H9 (cell line): Measurements from ENCODE around the gene PRR7. TPM values are rescaled to one million over a fixed set of nuclear protein-coding genes. Genes with fewer than 3 reads are reported as not detected.

Experiments
- DNase-seq: peaks from one replicate; pipeline ENCODE4 v3.0.0-alpha.2; 2017
- H2AFZ ChIP-seq: one replicate; pipeline ENCODE4 v1.6.1; 2013; ENCODE audit warnings: mild to moderate bottlenecking, low read length, control low read depth, moderate library complexity
- H2AK5ac ChIP-seq: 2 replicates; pipeline ENCODE4 v1.6.1; 2013; ENCODE audit warnings: low read length, control low read depth, mixed read lengths; ENCODE audit not compliant: insufficient read length
- H2BK120ac ChIP-seq: one replicate; pipeline ENCODE4 v1.6.1; 2013; ENCODE audit warnings: low read depth, mild to moderate bottlenecking, low read length, control low read depth, inconsistent platforms; ENCODE audit not compliant: poor library complexity, severe bottlenecking
- H2BK12ac ChIP-seq: 2 replicates; pipeline ENCODE4 v1.6.1; 2013; ENCODE audit warnings: low read length, control low read depth, mixed read lengths, low read depth; ENCODE audit not compliant: insufficient read length
- H2BK15ac ChIP-seq: 2 replicates; pipeline ENCODE4 v1.6.1; 2013; ENCODE audit warnings: low read depth, low read length, control low read depth
- H2BK20ac ChIP-seq: one replicate; pipeline ENCODE4 v1.6.1; 2013; ENCODE audit warnings: low read depth, mild to moderate bottlenecking, low read length, control low read depth, inconsistent platforms; ENCODE audit not compliant: poor library complexity, severe bottlenecking
- H2BK5ac ChIP-seq: 2 replicates; pipeline ENCODE4 v1.6.1; 2013; ENCODE audit warnings: low read length, control low read depth, mixed read lengths; ENCODE audit not compliant: insufficient read length
- H3K14ac ChIP-seq: 2 replicates; pipeline ENCODE4 v1.6.1; 2013; ENCODE audit warnings: low read length, control low read depth; ENCODE audit not compliant: insufficient read depth
- H3K18ac ChIP-seq: 2 replicates; pipeline ENCODE4 v1.6.1; 2013; ENCODE audit warnings: low read depth, mild to moderate bottlenecking, mixed read lengths, low read length, control low read depth; ENCODE audit not compliant: insufficient read length
- H3K23ac ChIP-seq: 2 replicates; pipeline ENCODE4 v1.6.1; 2013; ENCODE audit warnings: low read length, control low read depth, mixed read lengths, low read depth; ENCODE audit not compliant: insufficient read length
- H3K23me2 ChIP-seq: 2 replicates; pipeline ENCODE4 v1.6.1; 2013; ENCODE audit warnings: low read depth, mild to moderate bottlenecking, mixed read lengths, low read length, control low read depth; ENCODE audit not compliant: insufficient read length, poor library complexity, severe bottlenecking
- H3K27ac ChIP-seq: 2 replicates; pipeline ENCODE4 v1.5.1; 2013; ENCODE audit warnings: low read length, control low read depth, mixed read lengths, low read depth; ENCODE audit not compliant: insufficient read length
- H3K27me3 ChIP-seq: 2 replicates; pipeline ENCODE4 v1.6.1; 2013; ENCODE audit warnings: low read length, control low read depth, inconsistent platforms; ENCODE audit not compliant: insufficient read depth
- H3K4ac ChIP-seq: 2 replicates; pipeline ENCODE4 v1.6.1; 2013; ENCODE audit warnings: low read depth, mild to moderate bottlenecking, control low read depth, inconsistent platforms, low read length, moderate library complexity
- H3K4me1 ChIP-seq: 2 replicates; pipeline ENCODE4 v1.6.1; 2013; ENCODE audit warnings: low read length, control low read depth, inconsistent platforms; ENCODE audit not compliant: insufficient read depth
- H3K4me2 ChIP-seq: 2 replicates; pipeline ENCODE4 v1.6.1; 2013; ENCODE audit warnings: low read length, control low read depth, mixed read lengths; ENCODE audit not compliant: insufficient read length, insufficient read depth
- H3K56ac ChIP-seq: 2 replicates; pipeline ENCODE4 v1.6.1; 2013; ENCODE audit warnings: low read depth, mild to moderate bottlenecking, mixed read lengths, low read length, control low read depth; ENCODE audit not compliant: insufficient read length
- H3K79me1 ChIP-seq: 2 replicates; pipeline ENCODE4 v1.6.1; 2013; ENCODE audit warnings: low read depth, mild to moderate bottlenecking, moderate library complexity, low read length, control low read depth, inconsistent platforms; ENCODE audit not compliant: insufficient read depth, poor library complexity, severe bottlenecking
- H3K79me2 ChIP-seq: 2 replicates; pipeline ENCODE4 v1.6.1; 2013; ENCODE audit warnings: low read length, control low read depth, inconsistent platforms; ENCODE audit not compliant: insufficient read depth
- H3K9ac ChIP-seq: 2 replicates; pipeline ENCODE4 v1.6.1; 2013; ENCODE audit warnings: low read length, control low read depth, mixed read lengths; ENCODE audit not compliant: insufficient read length; ENCODE audit errors: extremely low read depth
- H3K9me3 ChIP-seq: one replicate; pipeline ENCODE4 v1.6.1; 2013; ENCODE audit warnings: low read depth, low read length, inconsistent platforms; ENCODE audit not compliant: control insufficient read depth
- H3T11ph ChIP-seq: one replicate; pipeline ENCODE4 v1.6.1; 2013; ENCODE audit warnings: mild to moderate bottlenecking, low read length, control low read depth, inconsistent platforms
- H4K20me1 ChIP-seq: one replicate; pipeline ENCODE4 v1.6.1; 2013; ENCODE audit not compliant: control insufficient read depth, insufficient read length, insufficient read depth
- H4K5ac ChIP-seq: 2 replicates; pipeline ENCODE4 v1.6.1; 2013; ENCODE audit warnings: low read depth, mild to moderate bottlenecking, mixed read lengths, low read length, control low read depth; ENCODE audit not compliant: insufficient read length
- H4K8ac ChIP-seq: replicated peaks from 2 replicates; pipeline ENCODE4 v1.6.1; 2013; ENCODE audit warnings: low read length, control low read depth, mixed read lengths, low read depth; ENCODE audit not compliant: insufficient read length
- H4K91ac ChIP-seq: 2 replicates; pipeline ENCODE4 v1.6.1; 2013; ENCODE audit warnings: low read depth, mild to moderate bottlenecking, moderate library complexity, mixed read lengths, low read length, control low read depth; ENCODE audit not compliant: insufficient read length
- H3K27ac Mint-ChIP-seq, 3 experiments: 2 replicates in 2 of 3; 3 replicates in 1 of 3; pipeline ENCODE4 v1.8.0; 2020 to 2021; ENCODE audit warnings: mixed read lengths in 3 of 3, mild to moderate bottlenecking in 1 of 3, moderate library complexity in 1 of 3
- H3K27me3 Mint-ChIP-seq: 2 replicates; pipeline ENCODE4 v1.8.0; 2021; ENCODE audit warnings: low read depth, mild to moderate bottlenecking, moderate library complexity, mixed read lengths
- H3K36me3 Mint-ChIP-seq, 3 experiments: 2 replicates in 2 of 3; 3 replicates in 1 of 3; pipeline ENCODE4 v1.8.0; 2020 to 2021; ENCODE audit warnings: low read depth in 3 of 3, mixed read lengths in 3 of 3; ENCODE audit not compliant: insufficient read depth in 1 of 3
- H3K4me1 Mint-ChIP-seq, 2 experiments: 2 replicates each; pipeline ENCODE4 v1.8.0; 2020; ENCODE audit warnings: mixed read lengths in 2 of 2
- H3K4me3 Mint-ChIP-seq, 2 experiments: 2 replicates in 1 of 2; 3 replicates in 1 of 2; pipeline ENCODE4 v1.8.0; 2020 to 2021; ENCODE audit warnings: mild to moderate bottlenecking in 2 of 2, mixed read lengths in 2 of 2, moderate library complexity in 1 of 2
- H3K9me3 Mint-ChIP-seq, 2 experiments: 2 replicates in 1 of 2; 3 replicates in 1 of 2; pipeline ENCODE4 v1.8.0; 2020; ENCODE audit warnings: mild to moderate bottlenecking in 2 of 2, mixed read lengths in 2 of 2, moderate library complexity in 1 of 2
- CTCF ChIP-seq: fragments of 200-600 bp; sonication (generic); conservative IDR thresholded peaks from 3 replicates; pipeline ENCODE4 v1.8.0; 2021; ENCODE audit warnings: antibody characterized with exemption, mild to moderate bottlenecking
- WGBS: extraction: QIAGEN DNeasy Blood & Tissue Kit; methylation state at CpG from one replicate; pipeline ENCODE4 v1.1.7; 2013; ENCODE audit warnings: missing lambda C conversion rate, low lambda C conversion rate, mixed read lengths; ENCODE audit not compliant: insufficient read length; ENCODE audit errors: extremely low coverage; 5-methylcytosine and 5-hydroxymethylcytosine counted together
- total RNA-seq: library from RNA; stranded (reverse); gene quantifications from 2 replicates; pipeline ENCODE4 v1.2.1, GENCODE V29; 2021

Gene PRR7
- total RNA-seq, 1 experiment from 2014 or later, result 9.6 TPM

GRCh38 chr5:177492841-177493240 lies 46.2 kb downstream of the PRR7 start:
- no peak overlapping the region for H2AFZ ChIP-seq
- no peak overlapping the region for H3K14ac ChIP-seq
- H4K8ac ChIP-seq, result no peak overlapping the region
- no peak overlapping the region for H3K18ac ChIP-seq
- H3K23me2 ChIP-seq, result peaks cover 4% of the 10 kb centered on the region
- no peak for TF ChIP-seq CTCF
- H2AK5ac ChIP-seq, result no peak overlapping the region
- no peaks in the 10 kb centered on the region for H4K20me1 ChIP-seq
- no peak overlapping the region for H2BK20ac ChIP-seq
- H3K4me1 ChIP-seq, result peaks cover 5% of the 10 kb centered on the region; the same call in 1 of the 2 replicates
- H3K23ac ChIP-seq, result no peak overlapping the region
- H3T11ph ChIP-seq, result no peak overlapping the region
- no peak overlapping the region for H3K4me2 ChIP-seq
- H2BK120ac ChIP-seq, result no peak overlapping the region
- H2BK5ac ChIP-seq, result no peak overlapping the region
- Mint-ChIP-seq H3K4me3 (no peak overlapping the region), H3K27ac (peak overlapping the region; percentile 52 to 93 (median 75)), H3K36me3 (peaks cover 33 to 57% (median 53%) of the 10 kb centered on the region in 3 experiments), H3K4me1 (peaks cover 22 to 44% of the 10 kb centered on the region in 2 experiments), H3K9me3 (no peaks in the 10 kb centered on the region; a peak in 1 of 5 replicates), H3K27me3 (peaks cover 2% of the 10 kb centered on the region; the same call in 1 of the 2 replicates)
- no peak overlapping the region for H4K5ac ChIP-seq
- H4K91ac ChIP-seq, result no peak overlapping the region
- H3K27me3 ChIP-seq, result no peaks in the 10 kb centered on the region
- H3K4ac ChIP-seq, result no peak overlapping the region
- no CpG with 5 or more reads among the region's 7 CpGs for WGBS
- H3K79me1 ChIP-seq, result no peaks in the 10 kb centered on the region
- H2BK12ac ChIP-seq, result no peak overlapping the region
- H2BK15ac ChIP-seq, result no peak overlapping the region
- H3K9me3 ChIP-seq, result no peaks in the 10 kb centered on the region
- no peaks in the 10 kb centered on the region for H3K79me2 ChIP-seq
- H3K56ac ChIP-seq, result no peak overlapping the region
- DNase-seq, result no peak
- H3K27ac ChIP-seq, result no peak overlapping the region
- no peak overlapping the region for H3K9ac ChIP-seq
